A673 (cell line): ENCODE data around the gene COL4A2. TPM values are rescaled to one million over a fixed set of nuclear protein-coding genes. Genes with fewer than 3 reads are reported as not detected.
"Not testable (repeated sequence)": the region's sequence is repeated elsewhere in the genome, so short reads cannot be mapped to it uniquely, and the experiment has no call there.

ENCODE experiments used
- BruUV-seq: library from RNA; stranded (reverse); fragments of 400-500 nt; replicated peaks from 2 replicates; lab custom pipeline; 2021; lab: Mats Ljungman, UMichigan
- CTCF ChIA-PET: fragments of 300-600 bp; sonication (Branson Sonifier 250); formaldehyde crosslinking; loops from one replicate; lab custom pipeline; 2022; ENCODE audit warnings: antibody characterized with exemption; lab: Charles Lee
- POLR2A ChIA-PET: fragments of 300-600 bp; sonication (Branson Sonifier 250); formaldehyde crosslinking; loops from one replicate; lab custom pipeline; 2022; ENCODE audit warnings: antibody characterized with exemption; ENCODE audit not compliant: low non-redundant PET; lab: Charles Lee
- DNase-seq: peaks from one replicate; pipeline ENCODE4 v3.0.0-alpha.2; 2015; ENCODE audit warnings: low spot score
- H3K27ac ChIP-seq: fragments of 200-600 bp; sonication (generic); 2 replicates; pipeline ENCODE4 v1.5.1; 2016; ENCODE audit warnings: mixed run types, low read depth, mild to moderate bottlenecking, mixed read lengths, antibody characterized with exemption, low read length; ENCODE audit not compliant: poor library complexity, severe bottlenecking
- H3K27me3 ChIP-seq: fragments of 200-600 bp; sonication (generic); replicated peaks from 2 replicates; pipeline ENCODE4 v1.6.1; 2017; ENCODE audit warnings: mixed run types, low read depth, mild to moderate bottlenecking, mixed read lengths, antibody characterized with exemption, low read length; ENCODE audit not compliant: insufficient read depth, poor library complexity
- H3K36me3 ChIP-seq: fragments of 200-600 bp; sonication (generic); 2 replicates; pipeline ENCODE4 v1.6.1; 2016; ENCODE audit warnings: mixed run types, mild to moderate bottlenecking, mixed read lengths, antibody characterized with exemption, low read length; ENCODE audit not compliant: insufficient read depth, poor library complexity, severe bottlenecking
- H3K4me1 ChIP-seq: fragments of 200-600 bp; sonication (generic); 2 replicates; pipeline ENCODE4 v1.6.1; 2017; ENCODE audit warnings: mixed run types, mild to moderate bottlenecking, mixed read lengths, antibody characterized with exemption, low read length; ENCODE audit not compliant: insufficient read depth, poor library complexity, severe bottlenecking
- H3K4me3 ChIP-seq: fragments of 200-600 bp; sonication (generic); 2 replicates; pipeline ENCODE4 v1.5.1; 2016; ENCODE audit warnings: low read depth, mixed run types, mild to moderate bottlenecking, mixed read lengths, low read length; ENCODE audit not compliant: poor library complexity, severe bottlenecking
- H3K9me3 ChIP-seq: fragments of 200-600 bp; sonication (generic); 2 replicates; pipeline ENCODE4 v1.6.1; 2016; ENCODE audit warnings: mixed run types, low read depth, mild to moderate bottlenecking, mixed read lengths, antibody characterized with exemption, low read length; ENCODE audit not compliant: poor library complexity, severe bottlenecking
- EZH2 ChIP-seq: fragments of 200-600 bp; sonication (generic); IDR thresholded peaks from 2 replicates; pipeline ENCODE4 v1.6.1; 2017; ENCODE audit warnings: borderline replicate concordance, low read depth, mild to moderate bottlenecking, mixed read lengths, antibody characterized with exemption, low read length; ENCODE audit not compliant: poor library complexity, severe bottlenecking
- intact Hi-C: fragments of 100-400 bp; cut with micrococcal nuclease; formaldehyde crosslinking; loops from one replicate; pipeline ENCODE4 v1.10.0; 2022; ENCODE audit not compliant: unreplicated experiment
- total RNA-seq: library from RNA; stranded (reverse); gene quantifications from 2 replicates; pipeline ENCODE4 v1.2.3, GENCODE V29; 2021
- TF ChIP-seq, protein P1 (sequence below): fragments of 300-800, 200-600 bp; sonication (generic); conservative IDR thresholded peaks from 2 replicates; pipeline ENCODE4 v1.5.1; 2017; ENCODE audit warnings: low read depth, mild to moderate bottlenecking, antibody characterized with exemption, low read length, moderate library complexity, mixed read lengths

COL4A2 gene
- total RNA-seq, 1 experiment from 2014 or later: 184 TPM

DNA sequence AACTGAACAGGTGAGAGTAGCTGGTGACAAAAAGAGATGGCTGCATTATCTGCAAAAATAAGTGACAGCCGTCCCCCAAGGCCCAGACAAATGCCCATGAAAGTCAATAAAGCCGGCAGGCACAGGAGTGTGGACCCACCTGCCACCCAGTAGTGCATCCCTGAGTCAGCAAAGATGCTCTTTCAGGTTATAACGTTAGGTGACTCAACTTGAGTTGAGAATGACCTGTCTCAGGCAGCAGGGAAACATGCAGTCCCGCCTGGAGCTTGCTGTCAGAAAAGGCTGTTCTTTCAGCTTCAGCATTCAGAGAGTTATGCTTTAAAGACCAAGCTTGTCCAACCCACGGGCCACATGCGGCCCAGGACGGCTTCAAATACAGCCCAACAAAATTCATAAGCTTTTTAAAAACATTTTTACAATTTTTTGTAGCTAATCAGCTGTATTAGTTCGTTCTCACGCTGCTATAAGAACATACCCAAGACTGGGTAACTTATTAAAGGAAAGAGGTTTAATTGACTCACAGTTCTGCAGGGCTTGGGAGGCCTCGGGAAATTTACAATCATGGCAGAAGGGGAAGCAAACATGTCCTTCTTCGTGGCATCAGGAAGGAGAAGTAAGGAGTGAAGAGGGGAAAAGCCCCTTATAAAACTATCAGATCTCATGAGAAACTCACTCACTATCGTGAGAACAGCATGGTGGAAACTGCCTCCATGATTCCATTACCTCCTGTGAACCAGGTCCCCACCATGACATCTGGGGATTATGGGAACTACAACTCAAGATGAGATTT, 144.1 kb downstream of the COL4A2 start:
- ChIA-PET POLR2A (no interaction called here), CTCF (no interaction called here)
- Histone ChIP-seq H3K4me3 (no peak overlapping the region), H3K27me3 (no peaks in the 10 kb centered on the region), H3K36me3 (peaks cover 10% of the 10 kb centered on the region), H3K9me3 (no peaks in the 10 kb centered on the region), H3K4me1 (no peaks in the 10 kb centered on the region), H3K27ac (no peak overlapping the region)
- BruUV-seq: no TSS peak
- intact Hi-C loops: no loop called here
- no peak for TF ChIP-seq EZH2
- TF ChIP-seq, protein P1, sequence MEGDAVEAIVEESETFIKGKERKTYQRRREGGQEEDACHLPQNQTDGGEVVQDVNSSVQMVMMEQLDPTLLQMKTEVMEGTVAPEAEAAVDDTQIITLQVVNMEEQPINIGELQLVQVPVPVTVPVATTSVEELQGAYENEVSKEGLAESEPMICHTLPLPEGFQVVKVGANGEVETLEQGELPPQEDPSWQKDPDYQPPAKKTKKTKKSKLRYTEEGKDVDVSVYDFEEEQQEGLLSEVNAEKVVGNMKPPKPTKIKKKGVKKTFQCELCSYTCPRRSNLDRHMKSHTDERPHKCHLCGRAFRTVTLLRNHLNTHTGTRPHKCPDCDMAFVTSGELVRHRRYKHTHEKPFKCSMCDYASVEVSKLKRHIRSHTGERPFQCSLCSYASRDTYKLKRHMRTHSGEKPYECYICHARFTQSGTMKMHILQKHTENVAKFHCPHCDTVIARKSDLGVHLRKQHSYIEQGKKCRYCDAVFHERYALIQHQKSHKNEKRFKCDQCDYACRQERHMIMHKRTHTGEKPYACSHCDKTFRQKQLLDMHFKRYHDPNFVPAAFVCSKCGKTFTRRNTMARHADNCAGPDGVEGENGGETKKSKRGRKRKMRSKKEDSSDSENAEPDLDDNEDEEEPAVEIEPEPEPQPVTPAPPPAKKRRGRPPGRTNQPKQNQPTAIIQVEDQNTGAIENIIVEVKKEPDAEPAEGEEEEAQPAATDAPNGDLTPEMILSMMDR: no peak
- DNase-seq: no peak

DNA sequence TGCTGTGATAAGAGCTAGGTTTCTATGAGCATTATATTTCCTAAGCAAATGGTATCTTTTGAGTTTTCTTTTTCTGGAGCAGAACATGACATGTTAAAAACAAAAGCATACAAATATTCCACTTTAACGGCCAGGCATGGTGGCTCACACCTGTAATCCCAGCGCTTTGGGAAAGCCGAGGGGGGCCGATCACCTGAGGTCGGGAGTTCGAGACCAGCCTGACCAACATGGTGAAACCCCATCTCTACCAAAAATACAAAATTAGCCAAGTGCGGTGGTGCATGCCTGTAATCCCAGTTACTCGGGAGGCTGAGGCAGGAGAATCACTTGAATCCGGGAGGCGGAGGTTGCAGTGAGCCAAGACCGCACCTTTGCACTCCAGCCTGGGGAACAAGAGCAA, 146.0 kb downstream of the COL4A2 start:
- CTCF ChIA-PET, H3K36me3 ChIP-seq, intact Hi-C loops: not testable (repeated sequence)

DNA sequence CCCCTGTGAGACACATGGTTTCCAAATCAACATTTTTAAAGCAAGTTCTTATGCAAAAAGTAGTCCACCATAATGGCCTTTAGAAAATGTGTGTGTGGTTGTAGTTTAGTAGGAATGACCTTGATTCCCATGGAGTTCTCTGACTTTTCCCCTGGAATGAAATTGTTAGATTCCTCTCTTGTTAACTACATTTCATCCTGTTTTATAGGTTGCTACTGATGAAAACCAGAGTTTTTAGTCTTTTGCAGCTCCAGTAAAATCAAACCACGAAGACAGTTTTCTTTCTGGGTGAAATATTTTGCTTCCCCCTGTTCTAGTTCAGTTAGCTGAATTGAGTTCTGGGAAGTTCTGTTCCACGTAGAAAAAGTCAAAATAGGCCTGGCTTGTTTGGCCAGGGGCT, 146.7 kb downstream of the COL4A2 start:
- no peak for DNase-seq
- Histone ChIP-seq H3K4me3 (no peak overlapping the region), H3K9me3 (no peaks in the 10 kb centered on the region), H3K4me1 (no peaks in the 10 kb centered on the region), H3K36me3 (peaks cover 3% of the 10 kb centered on the region), H3K27ac (no peak overlapping the region), H3K27me3 (no peaks in the 10 kb centered on the region)
- no TSS peak for BruUV-seq
- TF ChIP-seq, protein P1: no peak
- TF ChIP-seq EZH2: no peak
- intact Hi-C loops: loop anchor here (2.0 kb wide), 1 partner anchor 365 kb away; no protein-coding TSS in a partner anchor
- ChIA-PET CTCF (no interaction called here), POLR2A (no interaction called here)

More for the DNA sequence above, 146.0 kb downstream of the COL4A2 start:
- POLR2A ChIA-PET, H3K4me1 ChIP-seq, DNase-seq, H3K27ac ChIP-seq, H3K27me3 ChIP-seq, H3K9me3 ChIP-seq, BruUV-seq, H3K4me3 ChIP-seq: not testable (repeated sequence)
